HL-60/S4 treated with retinoic acid at 250 ng/mL for 4 days and 3 days (cell line): ENCODE measurements around the gene NOTCH4.

ENCODE experiments used
- in situ Hi-C: fragments of 300-500 bp; cut with MboI; formaldehyde crosslinking; loops from 2 replicates; pipeline ENCODE4 v1.7.0; 2022; ENCODE audit warnings: low sequenced_read_pairs

NOTCH4 gene

DNA sequence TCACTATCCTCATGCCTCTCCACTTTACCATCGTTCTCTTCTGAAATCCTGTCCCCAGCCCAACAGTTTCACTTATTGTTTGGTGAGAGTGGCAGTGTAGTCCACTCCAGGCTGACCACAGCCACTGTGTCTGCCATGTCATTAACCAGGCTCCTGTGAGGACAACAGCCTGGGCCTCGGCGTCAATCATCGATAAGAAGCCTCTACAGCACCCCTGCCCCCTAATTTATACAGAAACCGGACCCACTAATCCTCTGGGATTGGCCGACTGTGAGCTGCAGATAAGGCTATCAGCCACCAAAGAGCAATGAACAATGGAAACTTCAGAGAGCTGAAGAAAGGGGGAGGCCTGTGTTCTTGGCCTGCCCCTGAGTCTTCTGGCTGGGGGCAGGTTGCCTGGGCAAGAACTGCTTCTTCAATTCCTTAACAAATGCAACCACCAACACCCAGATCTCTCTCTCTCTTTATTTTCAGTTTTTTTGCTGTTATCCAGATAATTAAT is 56.1 kb downstream of the NOTCH4 start:
- in situ Hi-C loops: no loop called here

DNA sequence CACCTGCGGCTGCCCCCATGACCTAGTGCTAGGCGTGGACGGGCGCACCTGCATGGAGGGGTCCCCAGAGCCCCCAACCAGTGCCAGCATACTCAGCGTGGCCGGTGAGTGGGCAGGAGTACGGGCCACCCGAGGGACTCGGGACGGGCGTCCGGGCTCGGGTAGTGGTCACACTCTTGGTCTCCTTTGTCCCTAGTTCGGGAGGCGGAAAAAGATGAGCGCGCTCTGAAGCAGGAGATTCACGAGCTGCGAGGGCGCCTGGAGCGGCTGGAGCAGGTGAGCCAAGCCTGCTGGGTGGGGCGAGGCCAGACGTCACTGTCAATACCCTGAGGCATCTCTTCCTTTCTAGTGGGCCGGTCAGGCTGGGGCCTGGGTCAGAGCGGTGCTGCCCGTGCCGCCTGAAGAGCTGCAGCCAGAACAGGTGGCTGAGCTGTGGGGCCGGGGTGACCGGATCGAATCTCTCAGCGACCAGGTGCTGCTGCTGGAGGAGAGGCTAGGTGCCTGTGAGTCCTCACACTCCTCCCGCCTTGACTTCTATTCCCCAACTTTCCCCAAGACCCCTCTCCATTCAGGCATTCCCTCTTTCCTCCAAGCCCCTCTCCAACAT is 56.6 kb downstream of the NOTCH4 start:
- in situ Hi-C loops: no loop called here

DNA sequence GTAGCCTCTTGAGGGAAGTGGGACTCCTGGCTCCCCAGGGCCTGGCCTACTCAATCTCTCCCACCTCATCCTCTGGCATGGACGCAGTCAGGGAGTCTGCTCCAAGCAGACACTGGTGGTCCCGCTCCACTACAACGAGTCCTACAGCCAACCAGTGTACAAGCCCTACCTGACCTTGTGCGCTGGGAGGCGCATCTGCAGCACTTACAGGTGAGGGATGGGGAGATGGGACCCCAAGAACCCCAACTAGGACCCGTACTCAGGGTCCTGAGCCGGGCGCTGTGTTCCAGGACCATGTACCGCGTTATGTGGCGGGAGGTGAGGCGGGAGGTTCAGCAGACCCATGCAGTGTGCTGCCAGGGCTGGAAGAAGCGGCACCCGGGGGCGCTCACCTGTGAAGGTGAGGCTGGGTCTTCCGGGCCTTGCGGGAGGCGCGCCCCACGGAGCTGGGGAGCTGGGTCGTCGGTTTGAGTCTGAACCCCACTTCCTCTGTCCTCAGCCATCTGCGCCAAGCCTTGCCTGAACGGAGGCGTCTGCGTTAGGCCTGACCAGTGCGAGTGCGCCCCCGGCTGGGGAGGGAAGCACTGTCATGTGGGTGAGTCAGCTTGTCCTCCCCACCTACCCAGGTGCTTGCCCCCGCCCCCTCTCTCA is 57.3 kb downstream of the NOTCH4 start:
- in situ Hi-C loops: no loop called here

DNA sequence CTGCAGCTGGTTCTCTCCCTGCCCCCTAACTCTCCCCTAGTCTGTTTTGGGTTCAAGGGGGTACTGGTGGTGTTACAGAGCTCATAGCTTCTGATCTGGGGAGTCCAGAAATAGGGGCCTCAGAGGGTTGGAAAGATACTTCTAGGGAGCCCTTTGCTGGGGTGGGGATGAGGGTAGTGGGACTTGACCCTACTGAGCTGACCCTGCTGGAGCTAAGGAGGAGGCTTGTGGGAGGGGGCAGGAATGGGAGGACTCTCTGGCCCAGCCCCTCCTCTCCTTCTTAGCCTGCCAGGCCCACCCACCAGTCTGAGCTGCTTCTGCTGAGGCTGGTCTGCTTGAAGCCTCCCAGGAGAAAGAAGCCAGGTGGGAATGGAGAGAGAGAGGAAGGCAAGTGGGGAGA is 59.6 kb downstream of the NOTCH4 start, which contains the start of gene EGFL8:
Gene EGFL8, plus strand, starts transcription at position 301 of the 400 bp plus-strand sequence. CDS start 1,571 bp downstream, outside the sequence.
- in situ Hi-C loops: no loop called here

DNA sequence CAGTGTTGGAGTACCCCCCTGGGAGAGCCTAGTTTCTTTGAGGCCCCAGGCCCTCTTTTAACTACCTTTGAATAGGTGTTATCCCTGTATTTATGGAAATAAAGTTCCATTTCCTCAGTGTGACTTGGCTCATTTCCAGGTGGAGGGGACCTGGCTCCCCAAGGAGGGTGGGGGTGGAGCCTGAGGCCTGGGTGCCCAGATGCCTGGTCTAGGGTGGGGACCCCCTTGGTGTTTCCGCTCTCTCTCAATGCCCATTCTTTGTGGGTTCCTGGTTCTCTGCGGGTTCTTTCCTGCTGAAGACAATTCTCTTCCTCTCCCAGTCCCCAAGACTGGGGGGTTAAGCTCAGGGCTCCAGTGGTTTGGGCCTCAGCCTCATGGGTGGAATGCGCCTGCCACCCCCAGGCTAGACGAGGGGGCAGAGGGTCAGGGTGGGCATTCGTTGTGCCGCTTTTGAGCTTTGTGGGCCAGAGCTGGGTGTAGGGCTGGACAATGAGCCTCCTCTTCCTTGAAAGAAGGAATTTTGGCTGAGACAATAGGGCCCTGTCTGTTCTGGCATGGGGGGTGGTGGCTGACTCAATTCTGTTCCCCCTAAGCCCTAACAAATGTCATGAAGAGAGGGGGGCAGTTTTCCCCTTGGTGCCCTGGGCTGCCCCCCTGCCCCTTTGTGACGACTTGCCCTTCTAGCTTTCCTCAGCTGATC is 60.2 kb downstream of the NOTCH4 start:
- in situ Hi-C loops: no loop called here

DNA sequence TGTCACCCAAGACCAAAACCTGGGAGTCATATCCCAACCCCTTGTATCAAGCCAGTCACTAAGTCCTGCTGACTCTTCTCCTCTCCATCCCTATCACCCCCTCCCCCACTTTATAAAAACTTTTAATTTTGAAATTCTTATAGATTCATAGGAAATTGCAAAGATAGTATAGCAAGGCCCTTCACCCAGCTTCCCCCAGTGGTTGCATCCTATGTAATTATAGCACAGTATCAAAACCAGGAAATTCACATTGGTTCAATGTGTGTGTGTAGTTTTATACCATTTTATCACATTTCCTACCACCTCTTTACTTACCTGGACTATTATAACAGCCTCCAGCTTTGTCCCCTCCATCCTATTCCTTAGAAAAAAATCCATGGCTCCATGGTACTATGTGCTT is 65.8 kb downstream of the NOTCH4 start:
- in situ Hi-C loops: no loop called here

DNA sequence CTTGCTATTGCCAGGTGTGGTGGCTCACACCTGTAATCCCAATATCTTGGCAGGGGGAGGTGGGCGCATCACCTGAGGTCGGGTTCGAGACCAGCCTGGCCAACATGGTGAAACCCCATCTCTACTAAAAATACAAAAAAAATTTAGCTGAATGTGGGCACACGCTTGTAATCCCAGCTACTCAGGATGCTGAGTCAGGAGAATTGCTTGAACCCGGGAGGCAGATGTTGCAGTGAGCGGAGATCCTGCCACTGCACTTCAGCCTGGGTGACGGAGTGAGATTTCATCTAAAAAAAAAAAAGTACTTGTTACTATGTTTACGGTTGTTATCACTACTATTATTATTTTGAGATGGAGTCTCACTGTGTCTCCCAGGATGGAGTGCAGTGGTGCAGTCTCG is 67.0 kb downstream of the NOTCH4 start:
- in situ Hi-C loops: no loop called here

DNA sequence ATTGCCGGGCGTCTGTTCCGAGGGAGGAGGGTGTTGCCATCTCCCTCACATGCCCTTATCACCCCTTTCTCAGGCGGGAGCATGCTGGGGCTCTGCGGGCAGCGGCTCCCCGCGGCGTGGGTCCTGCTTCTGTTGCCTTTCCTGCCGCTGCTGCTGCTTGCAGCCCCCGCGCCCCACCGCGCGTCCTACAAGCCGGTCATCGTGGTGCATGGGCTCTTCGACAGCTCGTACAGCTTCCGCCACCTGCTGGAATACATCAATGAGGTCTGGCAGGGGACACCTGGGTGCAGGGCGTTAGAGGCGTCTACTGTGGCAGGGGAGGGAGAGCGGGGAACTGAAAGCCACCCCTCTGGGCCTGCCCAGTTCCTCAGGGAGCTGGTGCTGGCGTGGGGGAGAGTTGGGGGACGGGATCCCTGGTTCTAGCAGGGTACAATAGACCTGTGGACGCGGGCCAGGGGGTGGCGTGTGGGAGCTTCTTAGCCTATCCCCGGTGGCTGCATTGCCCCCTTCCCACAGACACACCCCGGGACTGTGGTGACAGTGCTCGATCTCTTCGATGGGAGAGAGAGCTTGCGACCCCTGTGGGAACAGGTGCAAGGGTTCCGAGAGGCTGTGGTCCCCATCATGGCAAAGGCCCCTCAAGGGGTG is 69.2 kb downstream of the NOTCH4 start:
- in situ Hi-C loops: no loop called here

DNA sequence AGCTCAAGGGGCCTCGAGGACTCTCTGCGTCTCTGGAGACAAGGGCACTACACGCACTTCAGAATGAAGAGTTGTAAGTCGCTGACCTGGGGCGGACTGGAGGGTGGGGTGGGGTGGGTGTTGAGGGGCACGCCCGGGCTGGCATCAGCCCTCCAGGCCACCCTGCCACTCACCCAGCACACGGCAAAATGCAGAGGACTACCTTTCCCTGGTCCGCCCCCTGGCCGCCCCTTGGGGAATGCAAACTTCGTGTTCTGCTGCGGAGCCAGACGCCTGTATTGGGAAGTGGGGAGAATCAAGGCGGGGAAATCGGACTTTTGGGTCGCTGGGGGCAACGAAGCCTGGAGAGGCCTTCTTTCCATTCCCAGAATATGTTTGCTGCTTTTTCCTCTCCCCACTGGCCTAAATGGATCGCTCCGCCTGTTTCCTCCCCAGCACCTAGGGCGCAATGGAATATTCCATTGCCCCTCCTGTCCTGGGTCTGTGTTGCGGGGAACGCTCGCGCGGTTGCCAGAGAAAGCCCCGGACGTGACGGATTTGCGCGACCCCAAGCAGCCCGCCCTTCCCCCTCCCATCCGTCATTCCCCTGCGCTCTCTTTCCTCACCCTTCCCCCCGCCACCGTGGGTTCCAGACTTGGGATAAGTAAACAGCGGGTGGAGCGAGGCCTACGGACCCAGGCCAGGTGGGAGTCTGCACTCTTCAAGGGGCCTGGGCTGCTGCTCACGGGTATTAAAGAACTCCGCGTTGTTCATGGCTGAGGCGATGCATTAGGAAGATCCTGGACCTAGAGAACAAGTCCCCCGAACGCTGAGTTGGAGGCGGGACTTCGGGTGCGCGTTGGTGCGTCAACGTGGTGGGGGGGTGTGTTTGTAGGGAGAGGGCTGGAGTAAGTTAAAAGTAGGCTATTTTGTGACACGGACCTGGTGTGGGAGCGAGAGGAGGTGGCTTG is 70.0 kb downstream of the NOTCH4 start, which contains the start of gene PPT2:
Gene PPT2, plus strand, starts transcription at position 578 of the 950 bp plus-strand sequence. CDS start 454 bp downstream, outside the sequence.
- in situ Hi-C loops: no loop called here

DNA sequence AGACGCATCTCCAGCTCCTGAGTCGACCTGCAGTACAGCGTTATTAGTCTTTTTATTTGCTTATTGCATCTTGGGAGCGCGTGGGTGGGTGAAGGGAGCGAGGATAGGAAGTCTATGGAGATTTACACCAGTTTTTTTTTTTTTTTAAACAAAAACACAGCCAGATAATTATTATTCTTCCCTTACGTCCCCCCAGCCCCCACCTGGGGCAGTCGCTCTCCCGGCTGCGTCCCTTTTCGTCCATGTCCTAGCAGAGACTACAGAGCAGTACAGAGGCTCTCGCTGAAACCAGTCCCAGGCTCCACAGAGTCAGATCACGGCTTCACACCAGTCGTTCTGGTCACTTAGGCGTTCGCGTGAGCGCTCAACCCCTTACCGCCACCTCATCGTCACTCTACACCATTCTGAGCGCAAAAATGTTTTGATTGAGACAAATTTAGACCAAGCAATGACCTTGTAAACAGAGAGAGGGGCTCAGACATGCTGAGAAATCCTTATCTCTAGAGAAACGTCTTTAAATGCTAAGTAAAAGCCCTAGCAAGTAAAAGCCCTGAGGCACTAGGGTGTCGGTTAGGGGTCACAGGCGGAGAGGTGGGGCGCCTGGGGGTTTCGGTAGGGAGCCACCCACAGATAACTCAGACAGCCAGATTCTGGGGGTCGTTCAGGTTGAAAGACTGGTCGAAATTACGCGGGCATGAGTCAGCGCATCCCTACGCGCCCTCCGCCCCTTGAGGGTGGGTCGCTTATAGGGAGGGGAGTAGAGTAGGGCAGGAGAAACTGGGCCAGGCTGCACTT is 70.9 kb downstream of the NOTCH4 start:
- in situ Hi-C loops: no loop called here

DNA sequence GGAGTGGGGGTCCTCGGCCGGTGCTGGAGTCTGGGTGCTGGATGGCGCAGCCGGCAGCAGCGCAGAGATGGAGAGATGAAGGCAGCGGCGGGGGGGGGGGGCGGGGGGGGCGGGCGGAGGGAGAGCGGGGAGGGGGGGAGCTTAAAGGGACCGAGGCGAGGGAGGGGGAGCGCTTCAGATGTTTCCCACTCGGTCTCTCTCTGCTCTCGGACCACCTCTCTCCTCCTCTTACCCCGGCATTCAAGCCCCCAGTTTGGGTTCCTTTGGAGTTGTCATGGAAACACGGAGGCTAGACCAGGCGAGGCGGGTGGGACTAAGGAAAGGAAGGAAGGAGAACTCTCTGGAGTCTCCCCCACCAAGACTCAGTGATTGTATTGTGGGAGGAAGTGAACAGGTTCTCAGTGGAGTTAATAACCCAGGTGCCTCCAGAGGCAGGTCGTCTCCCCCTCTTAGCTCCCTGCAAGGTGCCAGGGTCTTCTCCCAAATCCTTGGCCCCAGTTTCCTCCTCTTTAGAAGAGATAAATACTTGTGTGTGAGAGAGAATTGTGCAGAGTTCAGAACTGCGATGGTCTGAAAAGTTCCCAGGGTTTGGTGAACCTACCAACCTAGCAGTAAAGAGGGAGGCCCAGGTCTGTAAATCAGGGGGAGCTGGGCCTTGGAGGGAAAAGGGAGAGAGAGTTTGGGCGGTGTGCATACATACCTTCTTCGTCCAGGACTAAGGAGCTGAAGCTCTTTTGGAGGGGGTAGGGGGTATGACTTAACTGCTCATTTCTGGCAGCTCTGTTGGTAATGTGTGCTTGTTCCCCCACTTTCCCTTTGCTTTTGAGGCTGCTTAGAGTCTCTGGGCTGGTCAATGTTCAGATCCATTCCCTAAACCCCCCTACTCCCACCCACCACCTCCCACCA is 71.8 kb downstream of the NOTCH4 start, which contains the start of gene PRRT1:
Gene PRRT1, minus strand, starts transcription at position 77 of the 906 bp plus-strand sequence. CDS start 112 bp downstream, outside the sequence.
- in situ Hi-C loops: no loop called here

DNA sequence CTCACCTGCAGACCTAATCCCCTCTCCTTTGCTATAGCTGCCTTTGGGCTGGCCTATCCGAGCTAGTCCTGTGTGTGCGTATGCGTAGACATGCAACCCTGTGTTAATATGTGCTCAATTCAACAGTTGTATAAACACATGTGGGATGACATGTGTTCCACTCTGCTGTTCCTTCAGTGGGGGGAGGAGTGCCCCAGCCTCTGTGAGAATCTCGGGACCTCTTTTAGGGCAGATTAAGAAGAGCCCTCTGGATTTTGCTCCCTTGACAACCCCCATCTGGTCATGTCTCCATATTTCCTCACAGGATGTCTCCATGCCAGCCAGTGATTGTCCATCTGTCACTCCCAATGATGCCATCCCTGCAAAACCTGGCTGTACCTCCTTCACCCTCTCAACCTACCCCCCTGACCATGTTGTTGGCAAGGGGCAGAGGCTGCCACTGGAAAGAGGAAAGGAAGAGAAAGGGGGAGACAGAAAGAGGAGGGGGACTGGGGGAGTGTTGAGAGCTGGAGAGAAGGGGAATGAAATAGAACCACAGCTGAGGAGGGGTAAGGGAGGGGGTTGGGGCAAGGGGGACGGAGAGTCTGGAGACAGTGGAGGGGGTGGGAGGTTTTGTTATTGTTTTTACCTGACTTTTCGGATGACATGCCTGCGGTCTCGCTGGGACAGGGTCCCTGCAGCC is 72.5 kb downstream of the NOTCH4 start:
- in situ Hi-C loops: no loop called here

DNA sequence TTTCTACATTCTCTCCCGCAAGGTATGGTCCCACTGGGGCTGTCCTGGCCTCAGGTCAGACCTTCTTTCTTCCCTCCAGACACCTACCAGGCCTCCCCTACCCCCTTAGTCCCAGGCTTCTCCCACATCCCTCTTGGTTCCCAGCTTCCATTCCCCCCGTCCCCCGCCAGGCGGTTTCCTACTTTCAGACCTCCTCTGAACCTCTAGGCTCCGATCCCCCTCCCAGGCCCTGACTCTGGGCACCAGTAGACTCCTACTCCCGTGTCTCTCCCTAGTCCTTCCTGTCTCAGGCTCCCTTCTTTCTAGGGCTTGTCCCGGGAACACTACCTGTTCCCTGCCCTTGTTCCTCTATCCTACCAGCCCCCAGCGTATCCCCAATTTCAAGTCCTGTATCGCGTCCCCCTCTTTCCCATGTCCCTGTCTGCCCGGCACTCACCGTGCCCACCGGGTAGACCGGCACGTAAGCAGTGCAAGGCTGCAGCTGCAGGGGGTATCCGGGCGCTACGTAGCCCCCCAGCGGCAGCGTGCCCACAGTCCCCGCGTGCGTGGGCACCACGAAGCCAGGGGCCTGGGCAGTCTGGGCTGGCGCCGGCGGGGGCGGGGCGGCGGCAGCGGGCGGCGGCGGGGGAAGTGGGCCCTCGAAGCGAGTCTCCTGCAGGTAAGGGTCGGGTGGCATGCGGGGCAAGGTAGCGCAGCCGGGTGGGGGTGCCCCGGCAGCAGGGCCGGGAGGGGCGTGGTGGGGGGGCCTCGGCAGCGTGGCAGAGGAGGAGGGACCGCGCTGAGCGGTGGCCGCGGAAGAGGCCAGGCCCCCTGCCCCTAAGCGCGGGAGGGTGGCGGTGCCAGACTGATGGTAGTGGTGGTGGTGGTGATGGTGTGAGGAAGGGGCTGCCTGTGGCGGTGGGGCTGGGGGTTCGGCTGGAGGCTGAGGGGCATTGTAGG is 73.7 kb downstream of the NOTCH4 start:
- in situ Hi-C loops: no loop called here

DNA sequence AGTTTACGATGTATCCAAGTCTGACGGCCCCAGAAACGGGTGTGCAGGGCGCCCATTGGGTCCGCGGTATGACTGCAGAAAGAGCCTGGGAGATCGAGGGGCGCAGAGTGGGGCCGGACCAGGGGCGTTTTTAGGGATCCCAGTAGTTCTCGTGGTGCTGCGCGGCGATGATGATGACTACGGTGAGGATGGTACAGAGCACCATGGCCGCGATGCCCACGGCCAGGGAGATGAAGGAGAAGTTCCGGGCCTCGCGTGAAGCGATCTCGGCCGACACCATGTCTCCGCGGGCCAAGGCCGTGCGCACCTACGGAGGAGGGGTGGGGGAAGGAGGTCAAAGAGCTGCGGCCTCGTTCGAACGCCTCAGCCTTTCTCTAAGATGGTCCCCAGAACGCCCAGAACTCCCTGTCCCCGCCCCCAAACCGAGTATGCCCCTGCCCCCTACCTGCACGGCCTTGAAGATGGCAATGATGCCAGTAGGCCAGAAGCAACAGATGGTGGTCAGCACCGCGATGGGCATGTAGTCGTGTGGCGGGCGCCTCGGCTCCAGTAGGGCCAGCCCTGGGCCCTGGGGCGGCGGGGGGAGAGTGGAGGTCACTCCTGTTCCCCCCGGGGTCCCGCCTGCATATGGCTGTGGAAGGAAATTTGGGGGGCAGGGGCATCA is 74.6 kb downstream of the NOTCH4 start:
- in situ Hi-C loops: no loop called here

DNA sequence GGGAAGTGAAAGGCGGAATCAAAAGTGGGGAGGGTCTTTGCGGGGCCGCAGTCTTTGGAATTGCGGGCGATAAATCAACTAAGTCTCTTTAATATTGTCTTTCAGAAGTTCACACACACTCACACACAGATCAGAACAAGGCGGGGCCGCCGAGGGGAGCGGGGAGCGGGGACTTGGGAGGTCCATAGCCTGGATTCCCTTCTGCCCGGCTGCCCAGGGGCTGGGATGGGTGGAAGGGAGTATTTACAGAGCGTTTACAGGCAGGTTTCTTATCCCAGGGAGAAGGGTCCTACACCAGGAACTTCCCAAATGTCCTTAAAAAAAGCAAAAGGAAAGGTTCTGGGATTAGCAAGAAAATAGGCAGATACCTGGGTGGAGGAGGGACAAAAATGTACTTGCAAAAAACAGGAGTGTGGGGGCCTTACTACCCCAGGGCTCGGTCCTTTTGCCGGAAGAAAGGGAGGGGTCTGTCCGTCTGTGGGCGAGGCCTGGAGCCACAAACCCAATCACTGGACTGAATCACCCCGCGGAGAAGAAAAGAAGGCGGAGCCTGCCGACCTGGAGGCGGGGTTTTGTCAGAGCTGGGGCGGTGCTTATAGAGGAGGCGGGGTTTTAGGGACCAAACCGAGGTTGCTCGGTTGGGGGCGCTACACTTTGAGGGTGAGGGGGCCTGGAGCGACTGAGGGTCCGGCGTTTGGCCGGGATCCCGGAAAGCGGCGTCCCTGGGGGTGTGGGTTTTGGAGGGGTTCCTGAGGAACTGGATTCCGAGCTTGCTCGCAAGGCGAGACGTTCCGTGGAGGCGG is 75.4 kb downstream of the NOTCH4 start:
- in situ Hi-C loops: no loop called here
